ENCODE measurements around the gene TIPIN. TPM values are rescaled to one million over a fixed set of nuclear protein-coding genes. Genes with fewer than 3 reads are reported as not detected.
A peak's percentile ranks its signal among the peaks of the same experiment; 100 is the strongest.

TIPIN gene
- total and polyA plus RNA-seq, 8 donors = 2.3 to 13.8 (median 3.1) TPM; not detected in 1

DNA sequence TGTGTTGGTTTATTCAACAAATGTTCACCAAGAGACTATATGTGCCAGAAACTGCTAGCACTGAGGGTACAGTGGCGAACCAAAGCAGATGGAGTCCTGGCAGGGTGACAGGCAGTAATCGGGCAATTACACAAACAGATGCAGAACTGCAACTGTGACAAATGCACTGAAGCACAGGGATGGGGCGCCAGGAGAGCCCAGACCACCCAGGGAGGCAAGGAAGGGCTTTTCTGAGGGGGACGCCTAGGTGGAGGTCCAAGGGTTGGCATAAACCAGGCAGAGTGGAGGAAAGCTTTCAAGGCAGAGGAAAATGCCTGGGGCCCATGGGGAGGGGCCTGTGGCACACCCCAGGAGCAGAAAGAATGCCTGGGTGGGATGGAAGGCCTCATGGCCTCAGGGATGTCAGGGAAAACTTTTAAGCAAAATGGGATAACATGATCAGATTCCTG lies 57.7 kb downstream of the TIPIN start:
- peak in 1 of 2 donors; percentile 45 for DNase-seq
- no peak overlapping the region for H3K27ac ChIP-seq
- intact Hi-C loops (cut with DNase I; ENCODE audit: low total_unique reads) = no loop called here
- H3K9me3 ChIP-seq = no peaks in the 10 kb centered on the region
- H3K4me1 ChIP-seq = peaks cover 8 to 29% (median 19%) of the 10 kb centered on the region in 4 donors
- TF ChIP-seq POLR2AphosphoS5 (IDR thresholded peaks at IDR 0.05) (no peak), POLR2A (IDR thresholded peaks at IDR 0.05) (no peak), EP300 (IDR thresholded peaks at IDR 0.05) (no peak)
- TF ChIP-seq, protein P1, sequence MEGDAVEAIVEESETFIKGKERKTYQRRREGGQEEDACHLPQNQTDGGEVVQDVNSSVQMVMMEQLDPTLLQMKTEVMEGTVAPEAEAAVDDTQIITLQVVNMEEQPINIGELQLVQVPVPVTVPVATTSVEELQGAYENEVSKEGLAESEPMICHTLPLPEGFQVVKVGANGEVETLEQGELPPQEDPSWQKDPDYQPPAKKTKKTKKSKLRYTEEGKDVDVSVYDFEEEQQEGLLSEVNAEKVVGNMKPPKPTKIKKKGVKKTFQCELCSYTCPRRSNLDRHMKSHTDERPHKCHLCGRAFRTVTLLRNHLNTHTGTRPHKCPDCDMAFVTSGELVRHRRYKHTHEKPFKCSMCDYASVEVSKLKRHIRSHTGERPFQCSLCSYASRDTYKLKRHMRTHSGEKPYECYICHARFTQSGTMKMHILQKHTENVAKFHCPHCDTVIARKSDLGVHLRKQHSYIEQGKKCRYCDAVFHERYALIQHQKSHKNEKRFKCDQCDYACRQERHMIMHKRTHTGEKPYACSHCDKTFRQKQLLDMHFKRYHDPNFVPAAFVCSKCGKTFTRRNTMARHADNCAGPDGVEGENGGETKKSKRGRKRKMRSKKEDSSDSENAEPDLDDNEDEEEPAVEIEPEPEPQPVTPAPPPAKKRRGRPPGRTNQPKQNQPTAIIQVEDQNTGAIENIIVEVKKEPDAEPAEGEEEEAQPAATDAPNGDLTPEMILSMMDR (IDR thresholded peaks at IDR 0.05) = no peak
- WGBS, 5 donors = 70 to 82% (median 76%) methylated on average over 4 of the region's 4 CpGs
- H3K36me3 ChIP-seq = peaks cover 0 to 38% (median 32%) of the 10 kb centered on the region in 4 donors
- H3K4me3 ChIP-seq = no peak overlapping the region
- H3K27me3 ChIP-seq = no peaks in the 10 kb centered on the region

DNA sequence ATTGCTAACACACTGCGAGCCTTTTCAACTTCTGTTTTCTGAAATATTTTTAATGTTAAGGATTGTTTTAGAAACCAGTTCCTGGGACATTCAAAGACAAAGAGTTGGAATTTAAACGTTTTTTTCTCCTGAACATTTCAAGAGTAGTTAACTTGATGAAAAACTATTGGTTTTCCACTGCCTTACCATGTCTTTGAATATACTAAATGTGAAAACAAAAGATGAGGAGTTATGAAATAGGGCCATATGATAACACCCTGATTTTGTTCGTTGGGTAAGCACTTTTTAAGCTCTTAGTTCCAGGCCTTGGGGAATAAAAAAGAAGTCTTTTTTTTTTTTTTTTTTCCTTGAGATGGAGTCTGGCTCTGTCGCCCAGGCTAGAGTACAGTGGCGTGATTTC lies 60.3 kb downstream of the TIPIN start:
- Histone ChIP-seq H3K27ac (no peak overlapping the region), H3K9me3 (no peaks in the 10 kb centered on the region), H3K4me3 (no peak overlapping the region), H3K36me3 (peaks cover 0 to 20% (median 17%) of the 10 kb centered on the region in 4 donors), H3K27me3 (no peaks in the 10 kb centered on the region), H3K4me1 (peaks cover 12 to 43% (median 30%) of the 10 kb centered on the region in 4 donors)
- DNase-seq = no peak
- TF ChIP-seq POLR2A (IDR thresholded peaks at IDR 0.05) = no peak
- intact Hi-C loops (cut with DNase I; ENCODE audit: low total_unique reads) = no loop called here
- 64 to 77% (median 69%) methylated on average over 5 of the region's 5 CpGs for WGBS, 5 donors

DNA sequence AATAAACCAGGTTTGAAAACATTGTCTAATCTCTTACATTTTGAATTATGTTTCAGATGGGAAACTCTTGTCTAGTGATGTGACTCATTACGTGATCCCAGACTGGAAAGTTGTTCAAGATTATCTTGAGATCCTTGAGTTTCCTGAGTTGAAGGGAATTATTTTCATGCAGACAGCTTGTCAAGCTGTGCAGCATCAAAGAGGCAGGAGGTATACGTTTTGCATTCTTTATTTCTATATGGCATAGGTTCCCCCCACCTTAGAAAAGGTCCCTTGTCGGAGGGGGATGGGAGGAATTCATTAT lies 61.6 kb downstream of the TIPIN start:
- peak overlapping the region in 3 of 5 donors; percentile 84 to 96 (median 92) for H3K27ac ChIP-seq
- no peaks in the 10 kb centered on the region for H3K9me3 ChIP-seq
- H3K27me3 ChIP-seq = no peaks in the 10 kb centered on the region
- peaks cover 0 to 12% (median 5%) of the 10 kb centered on the region in 4 donors for H3K36me3 ChIP-seq
- peaks cover 12 to 44% (median 30%) of the 10 kb centered on the region in 4 donors for H3K4me1 ChIP-seq
- H3K4me3 ChIP-seq = peak overlapping the region in 3 of 4 donors; percentile 74 to 80 (median 75)
- 40 to 52% (median 42%) methylated on average over 3 of the region's 3 CpGs for WGBS, 5 donors
- no peak for DNase-seq
- intact Hi-C loops (cut with DNase I; ENCODE audit: low total_unique reads) = no loop called here
- TF ChIP-seq POLR2A (IDR thresholded peaks at IDR 0.05) = no peak
- TF ChIP-seq, protein P1 (IDR thresholded peaks at IDR 0.05) = no peak
- TF ChIP-seq POLR2AphosphoS5 (IDR thresholded peaks at IDR 0.05) = no peak
- no peak for TF ChIP-seq EP300 (IDR thresholded peaks at IDR 0.05)

DNA sequence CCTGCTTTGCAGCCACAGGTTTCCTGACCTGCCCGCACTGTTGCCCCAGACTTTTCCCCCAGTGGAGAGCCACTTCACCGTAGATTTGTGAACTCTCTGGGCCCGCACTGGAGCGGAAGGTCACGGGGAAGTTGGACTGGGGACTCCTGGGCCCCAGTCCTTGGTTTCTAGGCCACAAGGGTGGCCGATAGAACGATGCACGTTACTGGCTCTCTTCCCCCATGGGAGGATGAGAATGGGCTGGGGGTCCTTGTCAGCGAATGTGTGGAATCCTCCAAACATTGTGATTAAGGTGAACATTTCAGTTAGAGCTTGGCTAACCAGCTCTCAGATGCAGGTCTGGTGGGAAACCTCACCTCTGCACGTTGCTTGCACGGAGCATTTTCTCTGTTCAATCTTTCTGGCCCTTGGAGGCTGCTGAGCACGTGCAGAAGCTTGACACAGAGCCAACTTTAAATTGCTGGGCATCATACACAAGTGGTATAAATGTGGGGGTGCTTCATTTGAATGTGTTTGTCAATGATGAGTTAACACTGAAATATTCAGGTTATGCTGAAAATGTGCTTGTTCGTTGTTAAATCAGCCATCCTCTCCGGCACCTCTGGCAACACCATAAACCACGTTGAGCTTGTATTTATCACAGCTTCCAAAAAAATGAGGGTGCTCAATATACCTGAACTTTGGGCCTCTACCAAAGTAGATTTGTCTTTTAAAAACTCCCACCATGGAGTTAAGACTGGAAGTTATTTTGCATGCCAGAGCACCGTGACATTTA lies 62.1 kb downstream of the TIPIN start:
- H3K27ac ChIP-seq = peak overlapping the region; percentile 84 to 96 (median 92)
- intact Hi-C loops (cut with DNase I; ENCODE audit: low total_unique reads) = no loop called here

More for the DNA sequence above, 62.1 kb downstream of the TIPIN start:
- 3 to 7% (median 4%) methylated on average over 10 to 16 of the region's 16 CpGs for WGBS, 5 donors
- peak in 1 of 2 donors; percentile 74 for DNase-seq
- Histone ChIP-seq H3K36me3 (peaks cover 0 to 8% (median 4%) of the 10 kb centered on the region in 4 donors), H3K4me3 (peak overlapping the region; percentile 74 to 80 (median 77)), H3K27me3 (no peaks in the 10 kb centered on the region), H3K9me3 (no peaks in the 10 kb centered on the region), H3K4me1 (peaks cover 12 to 44% (median 30%) of the 10 kb centered on the region in 4 donors)
- TF ChIP-seq POLR2A (IDR thresholded peaks at IDR 0.05) = no peak
- TF ChIP-seq EP300 (IDR thresholded peaks at IDR 0.05) = no peak
- TF ChIP-seq, protein P1 (IDR thresholded peaks at IDR 0.05) = no peak
- TF ChIP-seq POLR2AphosphoS5 (IDR thresholded peaks at IDR 0.05) = no peak
